Measurements from ENCODE around the gene GDF2. TPM values are rescaled to one million over a fixed set of nuclear protein-coding genes. Genes with fewer than 3 reads are reported as not detected.

Gene GDF2
- total and polyA plus RNA-seq, 10 of the 15 experiments (the other 5 are each of a cell fraction or from before 2014, with no cell fraction given) = not detected

DNA sequence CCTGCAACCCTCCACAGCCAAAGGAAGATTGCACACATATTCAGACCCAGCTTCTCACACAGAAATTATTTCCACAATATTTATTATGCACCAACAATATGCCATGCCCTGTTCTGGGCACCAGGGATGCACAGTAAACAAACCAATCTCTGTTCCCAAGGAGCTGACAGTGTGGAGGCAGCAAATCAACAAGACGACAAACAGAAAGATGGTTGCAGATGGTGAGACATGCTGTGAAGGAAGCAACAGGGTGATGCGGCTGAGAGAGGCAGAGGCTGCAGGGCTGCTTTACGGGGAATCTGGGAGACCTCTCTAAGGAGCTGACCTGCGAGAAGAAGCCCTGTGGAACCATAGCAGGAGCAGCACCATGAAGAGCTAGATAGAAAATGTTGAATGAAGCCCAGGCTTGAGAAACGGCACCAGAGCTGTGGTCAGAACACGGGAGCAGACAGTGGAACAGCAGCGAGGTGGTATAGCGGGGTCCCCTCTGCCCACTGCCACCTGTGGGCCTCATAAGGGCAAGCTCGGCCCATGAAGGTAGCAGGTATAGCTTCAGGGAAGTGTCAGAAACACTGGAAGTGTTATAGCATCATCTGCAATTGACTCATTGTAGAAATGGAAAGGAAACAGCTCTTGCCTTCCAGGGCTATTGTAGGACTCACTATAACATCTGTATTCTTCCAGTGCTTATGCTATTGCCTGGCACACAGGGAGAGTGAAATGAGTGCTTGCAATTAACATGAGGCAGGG lies 43.4 kb downstream of the GDF2 start:
- ChIA-PET SMC1A (ENCODE audit: uncharacterized antibody, unreplicated experiment) (no interaction called here), CTCF (interaction anchor here (1.2 kb wide), 1 partner anchor 8 kb away, joined by 3 read pairs; no protein-coding TSS in a partner anchor), POLR2A (no interaction called here), RAD21 (ENCODE audit: unreplicated experiment) (no interaction called here)
- Histone ChIP-seq H3K9ac (ENCODE audit: control insufficient read depth, insufficient read depth, low read length) (no peak overlapping the region), H3K79me2 (ENCODE audit: control insufficient read depth, insufficient read depth, low read length) (no peaks in the 10 kb centered on the region), H3K4me2 (ENCODE audit: control insufficient read depth, insufficient read depth) (no peak overlapping the region), H3K27ac (ENCODE audit: control insufficient read depth, insufficient read depth) (no peak overlapping the region), H2AFZ (ENCODE audit: control insufficient read depth, low read depth, low read length) (no peak overlapping the region), H3K9me3 (replicated peaks; ENCODE audit: control insufficient read depth, insufficient read depth, low read length) (no peaks in the 10 kb centered on the region), H3K36me3 (ENCODE audit: control insufficient read depth in 2 of 2, insufficient read depth in 2 of 2, low read length in 1 of 2) (no peaks in the 10 kb centered on the region), H3K27me3 (replicated peaks in 1 of 2; ENCODE audit: control insufficient read depth in 2 of 2, insufficient read depth in 2 of 2, low read length in 1 of 2) (peaks cover 0 to 2% of the 10 kb centered on the region in 2 experiments; a peak in 2 of 4 replicates), H3K4me1 (ENCODE audit: control insufficient read depth, insufficient read depth, low read length) (no peaks in the 10 kb centered on the region), H3K4me3 (no peak overlapping the region), H4K20me1 (ENCODE audit: control insufficient read depth, insufficient read depth) (no peaks in the 10 kb centered on the region)
- FAIRE-seq (no peak), DNase-seq (ENCODE audit: low read depth, low spot score) (no peak), ATAC-seq (no peak)
- no TSS peak for BruUV-seq (replicated peaks)
- WGBS (ENCODE audit: insufficient coverage, insufficient replicate concordance, low lambda C conversion rate, missing lambda C conversion rate) = 26% methylated on average over 9 of the region's 9 CpGs
- intact Hi-C loops (cut with micrococcal nuclease; ENCODE audit: unreplicated experiment) (no loop called here), in situ Hi-C loops (cut with MboI) (no loop called here)
- TF ChIP-seq RUNX3 (IDR thresholded peaks at IDR 0.05; ENCODE audit: low read length) (no peak), YY1 (IDR thresholded peaks at IDR 0.05; ENCODE audit: low read depth, low read length) (no peak), RFX5 (IDR thresholded peaks at IDR 0.05; ENCODE audit: low read depth, low read length) (no peak), NR2C1 (IDR thresholded peaks at IDR 0.05) (no peak), STAT3 (IDR thresholded peaks at IDR 0.05; ENCODE audit: low read depth, low read length) (no peak), SUZ12 (IDR thresholded peaks at IDR 0.05; ENCODE audit: unreplicated experiment) (no peak), RAD21 (IDR thresholded peaks at IDR 0.05; ENCODE audit: insufficient read depth, low read depth, low read length) (no peak), TARDBP (IDR thresholded peaks at IDR 0.05; ENCODE audit: borderline replicate concordance) (no peak), EGR1 (IDR thresholded peaks at IDR 0.05; ENCODE audit: borderline replicate concordance in 1 of 2, low read depth in 2 of 2, low read length in 2 of 2) (no peak), ZNF384 (IDR thresholded peaks at IDR 0.05; ENCODE audit: borderline replicate concordance, low read depth, low read length) (no peak), CHD2 (IDR thresholded peaks at IDR 0.05; ENCODE audit: borderline replicate concordance, low read depth, low read length) (no peak), ZNF217 (IDR thresholded peaks at IDR 0.05) (no peak), MEF2B (IDR thresholded peaks at IDR 0.05; ENCODE audit: partially characterized antibody, poor library complexity, severe bottlenecking) (no peak)
- TF ChIP-seq, protein P1, sequence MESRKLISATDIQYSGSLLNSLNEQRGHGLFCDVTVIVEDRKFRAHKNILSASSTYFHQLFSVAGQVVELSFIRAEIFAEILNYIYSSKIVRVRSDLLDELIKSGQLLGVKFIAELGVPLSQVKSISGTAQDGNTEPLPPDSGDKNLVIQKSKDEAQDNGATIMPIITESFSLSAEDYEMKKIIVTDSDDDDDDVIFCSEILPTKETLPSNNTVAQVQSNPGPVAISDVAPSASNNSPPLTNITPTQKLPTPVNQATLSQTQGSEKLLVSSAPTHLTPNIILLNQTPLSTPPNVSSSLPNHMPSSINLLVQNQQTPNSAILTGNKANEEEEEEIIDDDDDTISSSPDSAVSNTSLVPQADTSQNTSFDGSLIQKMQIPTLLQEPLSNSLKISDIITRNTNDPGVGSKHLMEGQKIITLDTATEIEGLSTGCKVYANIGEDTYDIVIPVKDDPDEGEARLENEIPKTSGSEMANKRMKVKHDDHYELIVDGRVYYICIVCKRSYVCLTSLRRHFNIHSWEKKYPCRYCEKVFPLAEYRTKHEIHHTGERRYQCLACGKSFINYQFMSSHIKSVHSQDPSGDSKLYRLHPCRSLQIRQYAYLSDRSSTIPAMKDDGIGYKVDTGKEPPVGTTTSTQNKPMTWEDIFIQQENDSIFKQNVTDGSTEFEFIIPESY (IDR thresholded peaks at IDR 0.05) = no peak
- TF ChIP-seq, protein P2, sequence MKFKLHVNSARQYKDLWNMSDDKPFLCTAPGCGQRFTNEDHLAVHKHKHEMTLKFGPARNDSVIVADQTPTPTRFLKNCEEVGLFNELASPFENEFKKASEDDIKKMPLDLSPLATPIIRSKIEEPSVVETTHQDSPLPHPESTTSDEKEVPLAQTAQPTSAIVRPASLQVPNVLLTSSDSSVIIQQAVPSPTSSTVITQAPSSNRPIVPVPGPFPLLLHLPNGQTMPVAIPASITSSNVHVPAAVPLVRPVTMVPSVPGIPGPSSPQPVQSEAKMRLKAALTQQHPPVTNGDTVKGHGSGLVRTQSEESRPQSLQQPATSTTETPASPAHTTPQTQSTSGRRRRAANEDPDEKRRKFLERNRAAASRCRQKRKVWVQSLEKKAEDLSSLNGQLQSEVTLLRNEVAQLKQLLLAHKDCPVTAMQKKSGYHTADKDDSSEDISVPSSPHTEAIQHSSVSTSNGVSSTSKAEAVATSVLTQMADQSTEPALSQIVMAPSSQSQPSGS (IDR thresholded peaks at IDR 0.05; ENCODE audit: low read length) = no peak

All from GM12878 (cell line).